NOMO-1 treated with dmso at 0.1 percent for 144 hours (cell line): ENCODE measurements around the gene TMEM129.
A peak's percentile ranks its signal among the peaks of the same experiment; 100 is the strongest.
"Not testable (repeated sequence)": the region's sequence is repeated elsewhere in the genome, so short reads cannot be mapped to it uniquely, and the experiment has no call there.

Experiments used
- DNase-seq: peaks from one replicate; lab custom pipeline; 2025; ENCODE audit not compliant: unreplicated experiment; lab: John Stamatoyannopoulos, UW

TMEM129 gene

GRCh38 chr4:1701671-1702070 lies 19.5 kb downstream of the TMEM129 start:
- not testable (repeated sequence) for DNase-seq

- no peak for DNase-seq
These were observed 25.2 kb downstream of the TMEM129 start for GRCh38 chr4:1695913-1696312.

GRCh38 chr4:1693131-1693896 lies 27.8 kb downstream of the TMEM129 start:
- DNase-seq: peak; percentile 62

GRCh38 chr4:1691737-1692373 lies 29.3 kb downstream of the TMEM129 start:
- DNase-seq: no peak

GRCh38 chr4:1690698-1691097 lies 30.4 kb downstream of the TMEM129 start:
- DNase-seq: no peak

- DNase-seq: no peak
These were observed 34.6 kb downstream of the TMEM129 start for GRCh38 chr4:1686440-1687036.

GRCh38 chr4:1685235-1686150 lies 35.6 kb downstream of the TMEM129 start:
- no peak for DNase-seq

GRCh38 chr4:1684506-1685234 lies 36.5 kb downstream of the TMEM129 start:
- DNase-seq: no peak

GRCh38 chr4:1683736-1684505 lies 37.2 kb downstream of the TMEM129 start, which contains the start of gene FAM53A:
FAM53A (minus strand) TSS chr4:1684313; CDS start chr4:1668741, 15,572 bp downstream.
- DNase-seq: peak; percentile 78

GRCh38 chr4:1683261-1683735 lies 37.8 kb downstream of the TMEM129 start:
- peak; percentile 2 for DNase-seq

- DNase-seq: no peak
These were observed 38.3 kb downstream of the TMEM129 start for GRCh38 chr4:1682860-1683259.

- no peak for DNase-seq
These were observed 42.9 kb downstream of the TMEM129 start for GRCh38 chr4:1678244-1678643.

- no peak for DNase-seq
These were observed 44.3 kb downstream of the TMEM129 start for GRCh38 chr4:1676605-1677525.

GRCh38 chr4:1675802-1676137 lies 45.4 kb downstream of the TMEM129 start:
- DNase-seq: no peak

- no peak for DNase-seq
These were observed 45.9 kb downstream of the TMEM129 start for GRCh38 chr4:1675136-1675801.

- no peak for DNase-seq
These were observed 46.4 kb downstream of the TMEM129 start for GRCh38 chr4:1674682-1675081.

GRCh38 chr4:1673671-1674070 lies 47.5 kb downstream of the TMEM129 start:
- no peak for DNase-seq

- not testable (repeated sequence) for DNase-seq
These were observed 50.1 kb downstream of the TMEM129 start for GRCh38 chr4:1671011-1671410.
